GM12873 (cell line): Measurements from ENCODE around the gene TSACC.

Experiments used
- TF ChIP-seq, protein P1 (sequence below): IDR thresholded peaks from 2 replicates; pipeline ENCODE4 v1.5.1; 2012; ENCODE audit warnings: low read depth, mild to moderate bottlenecking, moderate library complexity, low read length, control low read depth; ENCODE audit not compliant: insufficient read depth; ENCODE audit errors: missing control alignments

The TSACC gene

GRCh38 chr1:156393095-156393494, 54.8 kb downstream of the TSACC start:
- TF ChIP-seq, protein P1, sequence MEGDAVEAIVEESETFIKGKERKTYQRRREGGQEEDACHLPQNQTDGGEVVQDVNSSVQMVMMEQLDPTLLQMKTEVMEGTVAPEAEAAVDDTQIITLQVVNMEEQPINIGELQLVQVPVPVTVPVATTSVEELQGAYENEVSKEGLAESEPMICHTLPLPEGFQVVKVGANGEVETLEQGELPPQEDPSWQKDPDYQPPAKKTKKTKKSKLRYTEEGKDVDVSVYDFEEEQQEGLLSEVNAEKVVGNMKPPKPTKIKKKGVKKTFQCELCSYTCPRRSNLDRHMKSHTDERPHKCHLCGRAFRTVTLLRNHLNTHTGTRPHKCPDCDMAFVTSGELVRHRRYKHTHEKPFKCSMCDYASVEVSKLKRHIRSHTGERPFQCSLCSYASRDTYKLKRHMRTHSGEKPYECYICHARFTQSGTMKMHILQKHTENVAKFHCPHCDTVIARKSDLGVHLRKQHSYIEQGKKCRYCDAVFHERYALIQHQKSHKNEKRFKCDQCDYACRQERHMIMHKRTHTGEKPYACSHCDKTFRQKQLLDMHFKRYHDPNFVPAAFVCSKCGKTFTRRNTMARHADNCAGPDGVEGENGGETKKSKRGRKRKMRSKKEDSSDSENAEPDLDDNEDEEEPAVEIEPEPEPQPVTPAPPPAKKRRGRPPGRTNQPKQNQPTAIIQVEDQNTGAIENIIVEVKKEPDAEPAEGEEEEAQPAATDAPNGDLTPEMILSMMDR = no peak

DNA sequence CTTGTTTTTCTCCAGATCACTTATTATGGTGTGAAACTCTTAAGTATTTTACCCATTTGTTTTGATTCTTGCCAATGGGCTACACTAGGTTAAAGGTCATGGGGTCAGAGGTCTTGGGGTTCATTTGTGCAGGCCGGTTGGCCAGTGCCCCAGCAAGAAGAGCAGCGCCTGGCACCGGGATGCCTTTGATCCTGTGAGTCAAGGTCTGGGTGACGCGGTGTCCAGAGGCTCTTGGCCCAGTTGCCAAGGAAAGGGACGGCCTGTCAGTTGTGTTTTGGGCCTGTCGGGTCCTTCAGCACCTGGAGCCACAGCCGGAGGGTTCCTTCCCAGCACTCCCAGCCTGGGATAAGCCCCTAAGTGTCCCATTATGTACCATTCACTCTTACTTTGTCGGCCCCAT, 55.8 kb downstream of the TSACC start:
- TF ChIP-seq, protein P1 = no peak

DNA sequence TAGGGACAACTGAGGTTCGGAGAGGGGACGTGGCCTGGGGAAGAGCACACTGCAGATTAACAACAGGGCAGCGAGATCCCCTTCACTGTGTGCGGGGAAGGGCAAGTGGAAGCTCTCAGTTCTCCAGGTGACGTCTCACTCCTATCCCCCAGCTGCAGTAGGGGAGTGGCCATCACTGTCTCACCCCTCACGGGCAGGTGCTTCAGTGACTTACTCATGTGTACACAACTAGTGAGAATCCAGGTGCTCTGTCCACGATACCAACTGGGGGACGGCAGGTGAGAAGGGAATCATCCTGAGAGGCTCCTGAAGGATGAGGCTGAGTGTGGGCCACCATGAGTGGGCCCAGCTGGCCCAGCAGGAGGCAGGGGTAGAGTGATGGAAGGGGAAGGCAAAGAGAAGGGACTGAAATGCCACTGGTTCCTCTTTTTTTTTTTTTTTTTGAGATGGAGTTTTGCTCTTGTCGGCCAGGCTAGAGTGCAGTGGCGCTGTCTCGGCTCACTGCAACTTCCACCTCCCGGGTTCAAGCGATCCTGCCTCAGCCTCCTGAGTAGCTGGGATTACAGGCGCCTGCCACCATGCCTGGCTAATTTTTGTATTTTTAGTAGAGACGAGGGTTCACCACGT, 56.6 kb downstream of the TSACC start:
- TF ChIP-seq, protein P1 = peak; percentile 16
